GM21737 (cell line): ENCODE data around the gene MRPL10.
"Not testable (repeated sequence)": the region's sequence is repeated elsewhere in the genome, so short reads cannot be mapped to it uniquely, and the experiment has no call there.

Experiments
- ATAC-seq: cut with Tn5 transposase; IDR thresholded peaks from one replicate; pipeline ENCODE4 v1.9.1; 2021; ENCODE audit warnings: mild to moderate bottlenecking, moderate library complexity; ENCODE audit not compliant: unreplicated experiment

Gene MRPL10

GRCh38 chr17:47800686-47801085 is 30.7 kb downstream of the MRPL10 start:
- ATAC-seq: no peak

GRCh38 chr17:47797797-47798196 is 33.5 kb downstream of the MRPL10 start:
- ATAC-seq: no peak

GRCh38 chr17:47792979-47793378 is 38.4 kb downstream of the MRPL10 start:
- no peak for ATAC-seq

GRCh38 chr17:47792457-47792856 is 38.9 kb downstream of the MRPL10 start:
- no peak for ATAC-seq

GRCh38 chr17:47791025-47791424 is 40.3 kb downstream of the MRPL10 start:
- no peak for ATAC-seq

GRCh38 chr17:47789611-47790561 is 41.5 kb downstream of the MRPL10 start:
- ATAC-seq: no peak

- no peak for ATAC-seq
Observed at GRCh38 chr17:47785538-47786123, 45.7 kb downstream of the MRPL10 start.

GRCh38 chr17:47781397-47781796 is 49.9 kb downstream of the MRPL10 start:
- ATAC-seq: no peak

- ATAC-seq: no peak
Observed at GRCh38 chr17:47778184-47778635, 53.1 kb downstream of the MRPL10 start.

- ATAC-seq: no peak
Observed at GRCh38 chr17:47776330-47777197, 54.8 kb downstream of the MRPL10 start.

GRCh38 chr17:47774987-47775580 is 56.3 kb downstream of the MRPL10 start:
- ATAC-seq: no peak

GRCh38 chr17:47774331-47774730 is 57.0 kb downstream of the MRPL10 start:
- no peak for ATAC-seq

GRCh38 chr17:47773649-47774048 is 57.7 kb downstream of the MRPL10 start:
- ATAC-seq: not testable (repeated sequence)
